ENCODE measurements around the gene ALDH1L2.

GRCh38 chr12:105040476-105040875, 43.8 kb downstream of the ALDH1L2 start:
- TF ChIP-seq CTCF (IDR thresholded peaks at IDR 0.05 in 4 of 5, conservative IDR thresholded peaks at IDR 0.05 in 1 of 5) (no peak), POLR2A (IDR thresholded peaks at IDR 0.05) (no peak)

Measured in gastrocnemius medialis (tissue), 4 donors.